GM21381 (cell line): ENCODE data around the gene CARNS1.
"Not testable (repeated sequence)": the region's sequence is repeated elsewhere in the genome, so short reads cannot be mapped to it uniquely, and the experiment has no call there.

ENCODE experiments used
- ATAC-seq: cut with Tn5 transposase; IDR thresholded peaks from one replicate; pipeline ENCODE4 v1.9.1; 2021; ENCODE audit warnings: mild to moderate bottlenecking, moderate library complexity; ENCODE audit not compliant: unreplicated experiment

CARNS1 gene

GRCh38 chr11:67395555-67396258 is 19.8 kb upstream of the CARNS1 start:
- no peak for ATAC-seq

DNA sequence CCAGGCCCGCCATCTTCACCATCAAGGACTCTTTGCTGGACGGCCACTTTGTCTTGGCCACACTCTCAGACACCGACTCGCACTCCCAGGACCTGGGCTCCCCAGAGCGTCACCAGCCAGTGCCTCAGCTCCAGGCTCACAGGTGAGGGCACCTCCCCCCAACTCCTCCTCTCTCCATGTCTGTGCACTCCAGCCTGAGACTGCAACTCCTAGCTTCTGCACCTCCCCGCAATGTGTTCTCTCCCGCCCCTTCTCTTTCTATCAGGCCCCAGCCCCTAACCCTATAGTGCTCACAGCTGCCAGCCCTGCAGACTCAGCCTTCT is 19.3 kb upstream of the CARNS1 start:
- no peak for ATAC-seq

DNA sequence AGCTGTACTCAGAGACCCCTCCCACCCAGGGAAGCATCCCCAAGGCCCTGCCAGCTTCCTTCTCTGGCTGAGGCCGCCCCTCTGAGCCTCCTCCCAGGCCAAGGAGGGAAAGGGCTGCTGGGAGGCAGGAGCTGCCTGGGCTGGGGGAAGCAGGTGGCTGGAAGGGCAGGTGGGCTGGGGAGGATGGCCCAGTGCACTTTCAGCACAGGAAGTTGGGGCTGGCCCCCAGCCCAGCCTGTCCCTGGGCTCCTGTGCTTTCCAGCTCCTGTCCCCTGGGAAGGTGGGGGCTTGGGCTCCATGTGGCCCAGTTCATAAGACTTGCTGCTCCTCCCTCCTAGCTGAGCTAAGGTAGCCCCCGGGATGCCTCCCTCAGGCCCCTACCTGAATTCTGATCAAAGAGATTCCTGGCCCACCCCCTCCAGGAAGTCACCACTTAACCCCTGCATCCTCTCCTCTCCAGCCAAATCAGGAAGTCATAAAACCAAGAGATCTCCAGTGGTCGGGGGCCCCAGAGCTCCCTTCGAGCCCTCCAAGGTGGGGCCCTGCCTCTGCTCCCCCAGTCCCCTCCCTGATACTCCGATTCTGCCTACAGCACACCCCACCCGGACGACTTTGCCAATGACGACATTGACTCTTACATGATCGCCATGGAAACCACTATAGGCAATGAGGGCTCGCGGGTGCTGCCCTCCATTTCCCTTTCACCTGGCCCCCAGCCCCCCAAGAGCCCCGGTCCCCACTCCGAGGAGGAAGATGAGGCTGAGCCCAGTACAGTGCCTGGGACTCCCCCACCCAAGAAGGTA is 18.7 kb upstream of the CARNS1 start:
- no peak for ATAC-seq

- ATAC-seq = no peak
Observed at GRCh38 chr11:67397536-67397935, 17.9 kb upstream of the CARNS1 start.

DNA sequence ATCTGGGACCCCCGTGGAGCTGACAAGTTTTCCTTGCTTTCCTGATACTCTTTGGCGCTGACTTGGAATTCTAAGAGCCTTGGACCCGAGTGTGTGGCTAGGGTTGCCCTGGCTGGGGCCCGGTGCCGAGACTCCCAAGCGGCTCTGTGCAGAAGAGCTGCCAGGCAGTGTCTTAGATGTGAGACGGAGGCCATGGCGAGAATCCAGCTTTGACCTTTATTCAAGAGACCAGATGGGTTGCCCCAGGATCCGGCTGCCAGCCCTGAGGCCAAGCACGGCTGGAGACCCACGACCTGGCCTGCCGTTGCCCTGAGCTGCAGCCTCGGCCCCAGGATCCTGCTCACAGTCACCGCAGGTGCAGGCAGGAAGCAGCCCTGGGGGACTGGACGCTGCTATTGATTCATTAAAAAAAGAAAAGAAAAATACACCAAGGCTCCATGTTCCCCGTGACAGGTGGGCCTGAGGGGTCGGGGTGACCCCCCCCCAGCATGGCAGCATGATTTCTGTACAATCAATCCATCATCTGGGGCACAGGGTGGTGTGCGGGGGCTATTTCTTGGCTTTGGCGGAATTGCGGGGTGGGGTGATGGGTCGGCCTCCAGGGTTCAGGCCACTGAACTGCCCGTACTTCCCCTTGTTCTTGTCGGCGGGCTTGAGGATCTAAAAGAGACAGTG is 17.4 kb upstream of the CARNS1 start:
- no peak for ATAC-seq

GRCh38 chr11:67398661-67399563 is 16.6 kb upstream of the CARNS1 start:
- ATAC-seq = no peak

GRCh38 chr11:67400251-67400941 is 15.1 kb upstream of the CARNS1 start:
- no peak for ATAC-seq

DNA sequence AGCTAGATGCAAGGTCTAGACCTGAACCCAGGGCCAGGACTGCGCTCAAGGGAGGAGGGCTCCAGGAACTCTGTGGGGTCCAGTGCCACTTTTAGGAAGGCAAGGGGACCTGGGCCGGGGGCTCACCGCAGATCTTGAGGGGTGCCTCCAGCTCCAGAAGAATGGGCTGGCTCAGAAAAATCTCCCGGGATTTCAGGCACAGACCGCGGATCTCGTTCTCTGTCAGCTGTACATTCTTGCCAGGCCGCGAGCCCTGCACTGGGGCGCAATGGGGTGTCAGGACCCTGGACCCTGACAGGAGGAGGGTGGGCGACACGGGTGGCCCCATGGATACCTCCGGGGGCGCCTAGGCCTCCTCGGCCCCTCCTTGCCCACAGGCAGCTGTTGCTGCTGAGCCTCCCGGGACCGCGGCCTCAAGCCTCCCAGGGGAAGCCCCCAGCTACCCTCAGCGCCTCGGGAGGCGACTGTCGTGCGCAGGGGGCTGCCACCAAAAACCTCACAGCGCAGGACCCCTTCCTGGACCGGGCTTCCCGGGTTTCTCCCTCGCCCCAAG is 14.5 kb upstream of the CARNS1 start:
- ATAC-seq = no peak

- ATAC-seq = peak; percentile 54
Observed at GRCh38 chr11:67401495-67402191, 13.8 kb upstream of the CARNS1 start, which contains the start of gene PPP1CA. TSS of gene PPP1CA (minus strand) at chr11:67401858. CDS start at chr11:67401782, 76 bp downstream.

DNA sequence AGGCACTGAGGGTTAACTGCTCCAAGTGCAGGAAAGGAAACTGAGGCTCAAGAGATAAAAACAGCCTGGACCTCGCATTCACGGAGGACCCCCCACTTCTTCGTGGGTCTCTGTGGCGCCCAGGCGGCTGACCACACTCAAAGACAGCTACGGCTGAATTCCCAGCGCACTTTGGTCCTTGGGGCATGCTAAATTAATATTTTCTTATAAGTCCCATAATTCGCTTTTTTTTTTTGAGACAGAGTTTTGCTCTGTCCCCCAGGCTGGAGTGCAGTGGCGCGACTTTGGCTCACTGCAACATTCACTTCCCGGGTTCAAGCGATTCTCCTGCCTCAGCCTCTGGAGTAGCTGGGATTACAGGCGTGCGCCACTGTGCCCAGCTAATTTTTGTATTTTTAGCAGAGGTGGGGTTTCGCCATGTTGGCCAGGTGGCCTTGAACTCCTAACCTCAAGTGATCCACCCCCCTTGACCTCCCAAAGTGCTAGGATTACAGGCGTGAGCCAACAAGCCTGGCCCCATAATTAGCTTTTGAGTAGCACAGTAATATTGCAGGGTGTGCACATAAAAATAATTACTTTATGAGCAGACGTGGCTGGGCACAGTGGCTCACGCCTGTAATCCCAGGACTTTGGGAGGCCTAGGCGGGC is 13.2 kb upstream of the CARNS1 start:
- not testable (repeated sequence) for ATAC-seq

DNA sequence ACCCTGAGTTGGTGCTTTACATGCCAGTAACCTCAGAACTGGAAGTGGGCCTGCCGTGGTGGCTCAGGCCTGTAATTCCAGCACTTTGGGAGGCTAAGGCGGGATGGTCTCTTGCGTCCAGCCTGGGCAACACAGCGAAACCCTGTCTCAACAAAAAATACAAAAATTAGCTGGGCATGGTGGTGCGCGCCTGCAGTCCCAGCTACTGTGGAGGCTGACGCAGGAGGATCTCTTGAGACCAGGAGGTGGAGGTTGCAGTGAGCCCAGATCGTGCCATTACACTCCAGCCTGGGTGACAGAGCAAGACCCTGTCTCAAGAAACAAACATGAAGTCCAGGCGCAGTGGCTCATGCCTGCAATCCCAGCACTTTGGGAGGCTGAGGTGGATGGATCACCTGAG is 12.4 kb upstream of the CARNS1 start:
- not testable (repeated sequence) for ATAC-seq

GRCh38 chr11:67404515-67405195 is 10.8 kb upstream of the CARNS1 start:
- ATAC-seq = no peak

DNA sequence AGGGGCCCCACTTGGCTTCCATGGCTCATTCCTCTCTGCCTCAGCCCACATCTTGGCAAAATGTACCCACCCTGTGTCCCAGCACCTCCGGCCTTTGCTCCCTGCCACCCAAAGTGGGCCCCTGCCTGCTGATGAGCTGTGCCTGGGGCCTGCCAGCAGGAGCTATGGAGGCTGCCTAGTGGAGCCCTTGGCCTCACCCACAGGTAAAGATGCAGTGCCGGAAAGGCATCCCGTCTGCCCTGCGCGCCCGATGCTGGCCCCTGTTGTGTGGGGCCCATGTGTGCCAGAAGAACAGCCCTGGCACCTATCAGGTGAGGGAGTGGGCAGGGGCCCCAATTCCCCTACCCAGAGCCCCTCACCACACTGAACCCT is 10.3 kb upstream of the CARNS1 start:
- no peak for ATAC-seq

DNA sequence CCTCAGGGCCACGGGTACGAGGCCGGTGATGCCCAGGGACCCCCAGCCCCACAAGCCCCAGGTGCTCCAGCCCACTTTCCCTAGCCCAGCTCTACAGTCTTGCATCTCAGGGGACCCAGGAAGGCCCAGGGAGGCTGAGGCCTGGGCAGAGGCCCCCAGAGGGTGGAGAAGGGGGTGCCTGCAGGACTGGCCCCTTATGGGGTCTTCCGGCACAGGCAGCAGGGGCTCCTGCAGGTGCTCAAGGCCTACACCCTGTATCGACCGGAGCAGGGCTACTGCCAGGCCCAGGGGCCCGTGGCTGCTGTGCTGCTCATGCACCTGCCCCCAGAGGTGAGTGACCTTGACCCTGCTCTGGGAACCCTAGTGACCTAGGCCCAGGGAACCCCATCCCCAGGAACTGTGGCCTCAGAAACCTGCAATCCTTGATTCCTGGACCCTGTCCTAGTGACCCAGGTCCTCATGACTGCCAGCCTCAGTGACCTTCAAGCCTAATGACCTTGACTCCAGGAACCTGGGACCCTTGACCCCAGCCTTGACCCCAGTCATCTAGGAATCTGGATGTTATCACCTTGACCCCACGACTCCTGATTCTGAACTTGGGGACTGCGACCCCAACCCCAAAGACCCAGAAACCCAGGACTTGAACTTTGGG is 9.7 kb upstream of the CARNS1 start:
- ATAC-seq = no peak

GRCh38 chr11:67406420-67406968 is 9.0 kb upstream of the CARNS1 start:
- ATAC-seq = no peak

DNA sequence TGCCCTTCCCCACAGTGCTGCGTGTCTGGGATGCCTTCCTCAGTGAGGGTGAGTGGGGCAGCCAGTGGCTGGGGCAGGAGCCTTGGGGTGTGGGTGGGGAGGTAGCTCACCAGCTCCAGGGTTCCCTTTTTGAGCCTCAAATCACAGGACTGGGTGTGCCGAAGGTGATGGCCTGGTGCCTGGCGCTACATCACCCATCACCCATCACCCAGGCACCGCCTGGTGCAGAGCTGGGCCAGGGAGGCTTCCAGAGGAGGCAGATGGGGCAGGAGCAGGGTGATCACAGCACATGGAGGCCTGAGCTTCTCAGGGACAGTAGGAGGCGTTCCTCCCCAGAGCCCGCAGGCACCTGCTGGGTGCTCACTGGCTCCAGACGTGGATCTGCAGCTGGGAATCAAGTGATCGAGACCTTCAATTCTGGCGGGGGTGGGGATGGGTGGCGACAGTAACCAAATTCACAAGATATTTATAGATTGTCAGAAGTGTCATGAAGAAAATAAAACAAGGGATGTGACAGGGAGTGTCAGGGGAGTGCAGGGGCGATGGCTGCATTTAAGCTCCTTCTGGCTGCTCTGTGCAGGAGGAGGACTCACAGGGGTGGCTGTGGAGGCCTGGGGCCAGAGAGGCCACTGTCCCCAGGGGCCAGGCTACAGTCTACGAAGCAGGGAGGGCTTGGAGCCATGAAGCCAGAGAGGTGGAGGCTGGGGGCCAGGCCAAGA is 8.3 kb upstream of the CARNS1 start:
- ATAC-seq = no peak

GRCh38 chr11:67407688-67408163 is 7.8 kb upstream of the CARNS1 start:
- ATAC-seq = no peak
